K562 (cell line): ENCODE data around the gene ESPN. TPM values are rescaled to one million over a fixed set of nuclear protein-coding genes. Genes with fewer than 3 reads are reported as not detected.

Experiments used
- ETV1 ChIP-seq: fragments of 450-650 bp; conservative IDR thresholded peaks from 2 replicates; pipeline ENCODE4 v1.6.1; 2016; ENCODE audit warnings: missing genetic modification characterization, control low read depth, low read depth, missing compliant biosample characterization
- FOS ChIP-seq: IDR thresholded peaks from 3 replicates; pipeline ENCODE4 v1.6.1; 2011; ENCODE audit not compliant: insufficient read length; ENCODE audit errors: extremely low read depth
- RB1 ChIP-seq: fragments of 450-650 bp; IDR thresholded peaks from 2 replicates; pipeline ENCODE4 v1.6.1; 2017; ENCODE audit warnings: low read depth, mild to moderate bottlenecking
- RBFOX2 ChIP-seq: fragments of 200-400 bp; formaldehyde crosslinking; IDR thresholded peaks from 2 replicates; pipeline ENCODE4 v1.6.1; 2017; ENCODE audit warnings: low read depth, mild to moderate bottlenecking, low read length, moderate library complexity
- RBM14 ChIP-seq: fragments of 200-400 bp; formaldehyde crosslinking; IDR thresholded peaks from 2 replicates; pipeline ENCODE4 v1.6.1; 2018; ENCODE audit warnings: low read depth, mild to moderate bottlenecking, low read length, moderate library complexity, borderline replicate concordance; ENCODE audit not compliant: insufficient read depth
- TFAP4 ChIP-seq: sonication (generic); formaldehyde crosslinking; IDR thresholded peaks from 2 replicates; pipeline ENCODE4 v1.8.0; 2022; ENCODE audit warnings: missing genetic modification reagents, mild to moderate bottlenecking, moderate library complexity, borderline replicate concordance
- polyA plus RNA-seq, 8 experiments: library from polyadenylated mRNA; depleted of rRNA in 4 of 8; stranded (reverse) in 5 of 8; unstranded in 3 of 8; fragments of >200 nt; fragmentation: Nextera tagmentation in 2 of 8; fragmentation: Illumina TruSeq in 1 of 8; extraction: Ambion mirVana in 2 of 8; extraction: Trizol in 1 of 8; gene quantifications; 2 replicates each; pipeline versions ENCODE4 v1.2.1 to v1.2.3, GENCODE V29; 2011 to 2014; ENCODE audit warnings: inconsistent platforms in 1 of 8, missing spikeins in 1 of 8
- total RNA-seq, 7 experiments: library from RNA; depleted of rRNA in 6 of 7; stranded (reverse); fragments of >200 nt in 6 of 7; fragmentation: Illumina TruSeq in 2 of 7; extraction: Trizol in 2 of 7; gene quantifications; 2 replicates each; pipeline versions ENCODE4 v1.2.1 to v1.2.3, GENCODE V29; 2011 to 2021; ENCODE audit warnings: low replicate concordance in 1 of 7
- TF ChIP-seq, protein P1 (sequence below), 2 experiments: fragments of 150-350 bp in 1 of 2; IDR thresholded peaks; 2 replicates each; pipeline ENCODE4 v1.6.1; 2012 to 2016; ENCODE audit warnings: low read depth in 2 of 2, low read length in 2 of 2, mild to moderate bottlenecking in 1 of 2, moderate library complexity in 1 of 2
- TF ChIP-seq, protein P2 (sequence below): fragments of 450-650 bp; IDR thresholded peaks from 2 replicates; pipeline ENCODE4 v1.6.1; 2016; ENCODE audit warnings: antibody characterized with exemption
- TF ChIP-seq, protein P3 (sequence below): fragments of 450-650 bp; IDR thresholded peaks from 2 replicates; pipeline ENCODE4 v1.6.1; 2016; ENCODE audit warnings: low read depth
- TF ChIP-seq, protein P4 (sequence below): fragments of 250-450 bp; sonication (Bioruptor Pico); IDR thresholded peaks from 2 replicates; pipeline ENCODE4 v1.6.1; 2021; ENCODE audit warnings: mild to moderate bottlenecking

Gene ESPN
- total and polyA plus RNA-seq, 9 of the 15 experiments (the other 6 are each of a cell fraction or from before 2014, with no cell fraction given), result 0.07 to 1.2 (median 0.45) TPM; not detected in 3

- TF ChIP-seq FOS (no peak), RBM14 (0 out of 2 replicates have a peak, but pooled peaks have one; percentile 34), RB1 (peak; percentile 69; the same call in 1 of the 2 replicates), ETV1 (tag) (0 out of 2 replicates have a peak, but pooled peaks have one; percentile 11), RBFOX2 (peak; percentile 40; the same call in 1 of the 2 replicates), TFAP4 (CRISPR knock-in tag) (peak; percentile 38; the same call in 1 of the 2 replicates)
- TF ChIP-seq, protein P1, sequence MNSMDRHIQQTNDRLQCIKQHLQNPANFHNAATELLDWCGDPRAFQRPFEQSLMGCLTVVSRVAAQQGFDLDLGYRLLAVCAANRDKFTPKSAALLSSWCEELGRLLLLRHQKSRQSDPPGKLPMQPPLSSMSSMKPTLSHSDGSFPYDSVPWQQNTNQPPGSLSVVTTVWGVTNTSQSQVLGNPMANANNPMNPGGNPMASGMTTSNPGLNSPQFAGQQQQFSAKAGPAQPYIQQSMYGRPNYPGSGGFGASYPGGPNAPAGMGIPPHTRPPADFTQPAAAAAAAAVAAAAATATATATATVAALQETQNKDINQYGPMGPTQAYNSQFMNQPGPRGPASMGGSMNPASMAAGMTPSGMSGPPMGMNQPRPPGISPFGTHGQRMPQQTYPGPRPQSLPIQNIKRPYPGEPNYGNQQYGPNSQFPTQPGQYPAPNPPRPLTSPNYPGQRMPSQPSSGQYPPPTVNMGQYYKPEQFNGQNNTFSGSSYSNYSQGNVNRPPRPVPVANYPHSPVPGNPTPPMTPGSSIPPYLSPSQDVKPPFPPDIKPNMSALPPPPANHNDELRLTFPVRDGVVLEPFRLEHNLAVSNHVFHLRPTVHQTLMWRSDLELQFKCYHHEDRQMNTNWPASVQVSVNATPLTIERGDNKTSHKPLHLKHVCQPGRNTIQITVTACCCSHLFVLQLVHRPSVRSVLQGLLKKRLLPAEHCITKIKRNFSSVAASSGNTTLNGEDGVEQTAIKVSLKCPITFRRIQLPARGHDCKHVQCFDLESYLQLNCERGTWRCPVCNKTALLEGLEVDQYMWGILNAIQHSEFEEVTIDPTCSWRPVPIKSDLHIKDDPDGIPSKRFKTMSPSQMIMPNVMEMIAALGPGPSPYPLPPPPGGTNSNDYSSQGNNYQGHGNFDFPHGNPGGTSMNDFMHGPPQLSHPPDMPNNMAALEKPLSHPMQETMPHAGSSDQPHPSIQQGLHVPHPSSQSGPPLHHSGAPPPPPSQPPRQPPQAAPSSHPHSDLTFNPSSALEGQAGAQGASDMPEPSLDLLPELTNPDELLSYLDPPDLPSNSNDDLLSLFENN (IDR thresholded peaks at IDR 0.05; ENCODE audit: low read depth in 2 of 2, low read length in 2 of 2), result no peak
- TF ChIP-seq, protein P2, sequence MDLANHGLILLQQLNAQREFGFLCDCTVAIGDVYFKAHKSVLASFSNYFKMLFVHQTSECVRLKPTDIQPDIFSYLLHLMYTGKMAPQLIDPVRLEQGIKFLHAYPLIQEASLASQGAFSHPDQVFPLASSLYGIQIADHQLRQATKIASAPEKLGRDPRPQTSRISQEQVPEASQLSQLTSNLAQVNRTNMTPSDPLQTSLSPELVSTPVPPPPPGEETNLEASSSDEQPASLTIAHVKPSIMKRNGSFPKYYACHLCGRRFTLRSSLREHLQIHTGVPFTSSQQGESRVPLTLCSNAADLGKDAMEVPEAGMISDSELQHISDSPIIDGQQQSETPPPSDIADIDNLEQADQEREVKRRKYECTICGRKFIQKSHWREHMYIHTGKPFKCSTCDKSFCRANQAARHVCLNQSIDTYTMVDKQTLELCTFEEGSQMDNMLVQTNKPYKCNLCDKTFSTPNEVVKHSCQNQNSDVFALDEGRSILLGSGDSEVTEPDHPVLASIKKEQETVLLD, result peak; percentile 49; the same call in 1 of the 2 replicates
- TF ChIP-seq, protein P3, sequence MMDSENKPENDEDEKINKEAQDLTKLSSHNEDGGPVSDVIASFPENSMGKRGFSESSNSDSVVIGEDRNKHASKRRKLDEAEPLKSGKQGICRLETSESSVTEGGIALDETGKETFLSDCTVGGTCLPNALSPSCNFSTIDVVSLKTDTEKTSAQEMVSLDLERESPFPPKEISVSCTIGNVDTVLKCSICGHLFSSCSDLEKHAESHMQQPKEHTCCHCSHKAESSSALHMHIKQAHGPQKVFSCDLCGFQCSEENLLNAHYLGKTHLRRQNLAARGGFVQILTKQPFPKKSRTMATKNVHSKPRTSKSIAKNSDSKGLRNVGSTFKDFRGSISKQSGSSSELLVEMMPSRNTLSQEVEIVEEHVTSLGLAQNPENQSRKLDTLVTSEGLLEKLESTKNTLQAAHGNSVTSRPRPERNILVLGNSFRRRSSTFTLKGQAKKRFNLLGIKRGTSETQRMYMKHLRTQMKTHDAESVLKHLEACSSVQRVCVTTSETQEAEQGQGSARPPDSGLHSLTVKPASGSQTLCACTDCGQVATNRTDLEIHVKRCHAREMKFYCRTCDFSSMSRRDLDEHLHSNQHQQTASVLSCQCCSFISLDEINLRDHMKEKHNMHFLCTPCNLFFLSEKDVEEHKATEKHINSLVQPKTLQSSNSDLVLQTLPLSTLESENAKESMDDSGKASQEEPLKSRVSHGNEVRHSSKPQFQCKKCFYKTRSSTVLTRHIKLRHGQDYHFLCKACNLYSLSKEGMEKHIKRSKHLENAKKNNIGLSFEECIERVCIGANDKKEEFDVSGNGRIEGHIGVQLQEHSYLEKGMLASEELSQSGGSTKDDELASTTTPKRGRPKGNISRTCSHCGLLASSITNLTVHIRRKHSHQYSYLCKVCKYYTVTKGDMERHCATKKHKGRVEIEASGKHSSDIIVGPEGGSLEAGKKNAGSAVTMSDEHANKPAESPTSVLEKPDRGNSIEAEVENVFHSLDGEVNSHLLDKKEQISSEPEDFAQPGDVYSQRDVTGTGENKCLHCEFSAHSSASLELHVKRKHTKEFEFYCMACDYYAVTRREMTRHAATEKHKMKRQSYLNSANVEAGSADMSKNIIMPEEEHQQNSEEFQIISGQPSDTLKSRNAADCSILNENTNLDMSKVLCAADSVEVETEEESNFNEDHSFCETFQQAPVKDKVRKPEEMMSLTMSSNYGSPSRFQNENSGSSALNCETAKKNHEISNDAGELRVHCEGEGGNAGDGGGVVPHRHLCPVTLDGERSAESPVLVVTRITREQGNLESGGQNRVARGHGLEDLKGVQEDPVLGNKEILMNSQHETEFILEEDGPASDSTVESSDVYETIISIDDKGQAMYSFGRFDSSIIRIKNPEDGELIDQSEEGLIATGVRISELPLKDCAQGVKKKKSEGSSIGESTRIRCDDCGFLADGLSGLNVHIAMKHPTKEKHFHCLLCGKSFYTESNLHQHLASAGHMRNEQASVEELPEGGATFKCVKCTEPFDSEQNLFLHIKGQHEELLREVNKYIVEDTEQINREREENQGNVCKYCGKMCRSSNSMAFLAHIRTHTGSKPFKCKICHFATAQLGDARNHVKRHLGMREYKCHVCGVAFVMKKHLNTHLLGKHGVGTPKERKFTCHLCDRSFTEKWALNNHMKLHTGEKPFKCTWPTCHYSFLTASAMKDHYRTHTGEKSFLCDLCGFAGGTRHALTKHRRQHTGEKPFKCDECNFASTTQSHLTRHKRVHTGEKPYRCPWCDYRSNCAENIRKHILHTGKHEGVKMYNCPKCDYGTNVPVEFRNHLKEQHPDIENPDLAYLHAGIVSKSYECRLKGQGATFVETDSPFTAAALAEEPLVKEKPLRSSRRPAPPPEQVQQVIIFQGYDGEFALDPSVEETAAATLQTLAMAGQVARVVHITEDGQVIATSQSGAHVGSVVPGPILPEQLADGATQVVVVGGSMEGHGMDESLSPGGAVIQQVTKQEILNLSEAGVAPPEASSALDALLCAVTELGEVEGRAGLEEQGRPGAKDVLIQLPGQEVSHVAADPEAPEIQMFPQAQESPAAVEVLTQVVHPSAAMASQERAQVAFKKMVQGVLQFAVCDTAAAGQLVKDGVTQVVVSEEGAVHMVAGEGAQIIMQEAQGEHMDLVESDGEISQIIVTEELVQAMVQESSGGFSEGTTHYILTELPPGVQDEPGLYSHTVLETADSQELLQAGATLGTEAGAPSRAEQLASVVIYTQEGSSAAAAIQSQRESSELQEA, result no peak
- TF ChIP-seq, protein P4, sequence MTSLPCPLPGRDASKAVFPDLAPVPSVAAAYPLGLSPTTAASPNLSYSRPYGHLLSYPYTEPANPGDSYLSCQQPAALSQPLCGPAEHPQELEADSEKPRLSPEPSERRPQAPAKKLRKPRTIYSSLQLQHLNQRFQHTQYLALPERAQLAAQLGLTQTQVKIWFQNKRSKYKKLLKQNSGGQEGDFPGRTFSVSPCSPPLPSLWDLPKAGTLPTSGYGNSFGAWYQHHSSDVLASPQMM (CRISPR knock-in tag), result no peak
These were observed 65.9 kb downstream of the ESPN start (continued) for GRCh38 chr1:6490181-6491080.
